ENCODE measurements around the gene KDM8. TPM values are rescaled to one million over a fixed set of nuclear protein-coding genes. Genes with fewer than 3 reads are reported as not detected.
A peak's percentile ranks its signal among the peaks of the same experiment; 100 is the strongest.
"Not testable (repeated sequence)": the region's sequence is repeated elsewhere in the genome, so short reads cannot be mapped to it uniquely, and the experiment has no call there.

Gene KDM8
- total RNA-seq, 1 donor from 2014 or later, result 2.1 TPM

GRCh38 chr16:27199736-27200135 is 3.6 kb upstream of the KDM8 start:
- Histone ChIP-seq H3K4me3 (ENCODE audit: low read length in 3 of 3) (no peak overlapping the region), H3K27me3 (ENCODE audit: control insufficient read depth in 3 of 3, insufficient read depth in 3 of 3, low read length in 3 of 3) (peaks cover 5 to 9% (median 9%) of the 10 kb centered on the region in 3 donors), H3K4me1 (ENCODE audit: control insufficient read depth in 3 of 3, insufficient read depth in 3 of 3, low read length in 3 of 3) (peaks cover 11 to 16% (median 13%) of the 10 kb centered on the region in 3 donors), H3K27ac (ENCODE audit: low read depth, low read length) (no peak overlapping the region), H3K36me3 (ENCODE audit: control insufficient read depth in 3 of 3, insufficient read depth in 3 of 3, low read length in 3 of 3) (no peaks in the 10 kb centered on the region), H3K9ac (ENCODE audit: low read depth in 1 of 3, low read length in 3 of 3) (no peak overlapping the region), H3K9me3 (ENCODE audit: control insufficient read depth in 3 of 3, low read length in 3 of 3) (no peaks in the 10 kb centered on the region)

- not testable (repeated sequence) for H3K36me3 ChIP-seq (ENCODE audit: control insufficient read depth in 3 of 3, insufficient read depth in 3 of 3, low read length in 3 of 3); H3K9me3 ChIP-seq (ENCODE audit: control insufficient read depth in 3 of 3, low read length in 3 of 3); H3K27ac ChIP-seq (ENCODE audit: low read depth, low read length); H3K4me3 ChIP-seq (ENCODE audit: low read length in 3 of 3); H3K9ac ChIP-seq (ENCODE audit: low read depth in 1 of 3, low read length in 3 of 3); H3K27me3 ChIP-seq (ENCODE audit: control insufficient read depth in 3 of 3, insufficient read depth in 3 of 3, low read length in 3 of 3)
- H3K4me1 ChIP-seq (ENCODE audit: control insufficient read depth in 3 of 3, insufficient read depth in 3 of 3, low read length in 3 of 3), result peaks cover 23 to 26% (median 23%) of the 10 kb centered on the region in 3 donors
These were observed 2.4 kb upstream of the KDM8 start for GRCh38 chr16:27200914-27201313.

GRCh38 chr16:27202923-27203506 is 311 bp upstream of the KDM8 start:
- peaks cover 0 to 4% (median 2%) of the 10 kb centered on the region in 3 donors for H3K36me3 ChIP-seq (ENCODE audit: control insufficient read depth in 3 of 3, insufficient read depth in 3 of 3, low read length in 3 of 3)
- peak overlapping the region; percentile 98 for H3K27ac ChIP-seq (ENCODE audit: low read depth, low read length)
- peak overlapping the region; percentile 96 to 100 (median 99) for H3K9ac ChIP-seq (ENCODE audit: low read depth in 1 of 3, low read length in 3 of 3)
- H3K27me3 ChIP-seq (ENCODE audit: control insufficient read depth in 3 of 3, insufficient read depth in 3 of 3, low read length in 3 of 3), result no peaks in the 10 kb centered on the region
- H3K4me1 ChIP-seq (ENCODE audit: control insufficient read depth in 3 of 3, insufficient read depth in 3 of 3, low read length in 3 of 3), result peaks cover 24 to 28% (median 27%) of the 10 kb centered on the region in 3 donors
- peak overlapping the region; percentile 95 to 100 (median 99) for H3K4me3 ChIP-seq (ENCODE audit: low read length in 3 of 3)
- H3K9me3 ChIP-seq (ENCODE audit: control insufficient read depth in 3 of 3, low read length in 3 of 3), result no peaks in the 10 kb centered on the region

- Histone ChIP-seq H3K4me1 (ENCODE audit: control insufficient read depth in 3 of 3, insufficient read depth in 3 of 3, low read length in 3 of 3) (peaks cover 24 to 28% (median 27%) of the 10 kb centered on the region in 3 donors), H3K27me3 (ENCODE audit: control insufficient read depth in 3 of 3, insufficient read depth in 3 of 3, low read length in 3 of 3) (no peaks in the 10 kb centered on the region), H3K36me3 (ENCODE audit: control insufficient read depth in 3 of 3, insufficient read depth in 3 of 3, low read length in 3 of 3) (peaks cover 0 to 5% (median 2%) of the 10 kb centered on the region in 3 donors), H3K9ac (ENCODE audit: low read depth in 1 of 3, low read length in 3 of 3) (peak overlapping the region; percentile 98 to 100 (median 99)), H3K9me3 (ENCODE audit: control insufficient read depth in 3 of 3, low read length in 3 of 3) (no peaks in the 10 kb centered on the region), H3K27ac (ENCODE audit: low read depth, low read length) (peak overlapping the region; percentile 98), H3K4me3 (ENCODE audit: low read length in 3 of 3) (peak overlapping the region; percentile 95 to 99 (median 95))
These were observed 1.1 kb downstream of the KDM8 start for GRCh38 chr16:27204312-27204915.

GRCh38 chr16:27205423-27206065 is 2.2 kb downstream of the KDM8 start:
- peak overlapping the region in 1 of 3 donors; percentile 100 for H3K9ac ChIP-seq (ENCODE audit: low read depth in 1 of 3, low read length in 3 of 3)
- H3K4me1 ChIP-seq (ENCODE audit: control insufficient read depth in 3 of 3, insufficient read depth in 3 of 3, low read length in 3 of 3), result peaks cover 24 to 28% (median 27%) of the 10 kb centered on the region in 3 donors
- H3K27me3 ChIP-seq (ENCODE audit: control insufficient read depth in 3 of 3, insufficient read depth in 3 of 3, low read length in 3 of 3), result no peaks in the 10 kb centered on the region
- no peak overlapping the region for H3K4me3 ChIP-seq (ENCODE audit: low read length in 3 of 3)
- no peaks in the 10 kb centered on the region for H3K9me3 ChIP-seq (ENCODE audit: control insufficient read depth in 3 of 3, low read length in 3 of 3)
- peaks cover 10 to 15% (median 11%) of the 10 kb centered on the region in 3 donors for H3K36me3 ChIP-seq (ENCODE audit: control insufficient read depth in 3 of 3, insufficient read depth in 3 of 3, low read length in 3 of 3)
- peak overlapping the region; percentile 98 for H3K27ac ChIP-seq (ENCODE audit: low read depth, low read length)

- peaks cover 17 to 20% (median 18%) of the 10 kb centered on the region in 3 donors for H3K36me3 ChIP-seq (ENCODE audit: control insufficient read depth in 3 of 3, insufficient read depth in 3 of 3, low read length in 3 of 3)
- not testable (repeated sequence) for H3K27ac ChIP-seq (ENCODE audit: low read depth, low read length); H3K9me3 ChIP-seq (ENCODE audit: control insufficient read depth in 3 of 3, low read length in 3 of 3); H3K27me3 ChIP-seq (ENCODE audit: control insufficient read depth in 3 of 3, insufficient read depth in 3 of 3, low read length in 3 of 3); H3K4me3 ChIP-seq (ENCODE audit: low read length in 3 of 3); H3K9ac ChIP-seq (ENCODE audit: low read depth in 1 of 3, low read length in 3 of 3)
- H3K4me1 ChIP-seq (ENCODE audit: control insufficient read depth in 3 of 3, insufficient read depth in 3 of 3, low read length in 3 of 3), result peaks cover 24 to 28% (median 27%) of the 10 kb centered on the region in 3 donors
These were observed 3.8 kb downstream of the KDM8 start for GRCh38 chr16:27207121-27207520.

- H3K9ac ChIP-seq (ENCODE audit: low read depth in 1 of 3, low read length in 3 of 3), result no peak overlapping the region
- H3K9me3 ChIP-seq (ENCODE audit: control insufficient read depth in 3 of 3, low read length in 3 of 3), result no peaks in the 10 kb centered on the region
- H3K4me1 ChIP-seq (ENCODE audit: control insufficient read depth in 3 of 3, insufficient read depth in 3 of 3, low read length in 3 of 3), result peaks cover 18 to 23% (median 22%) of the 10 kb centered on the region in 3 donors
- no peak overlapping the region for H3K27ac ChIP-seq (ENCODE audit: low read depth, low read length)
- H3K4me3 ChIP-seq (ENCODE audit: low read length in 3 of 3), result no peak overlapping the region
- no peaks in the 10 kb centered on the region for H3K27me3 ChIP-seq (ENCODE audit: control insufficient read depth in 3 of 3, insufficient read depth in 3 of 3, low read length in 3 of 3)
- peaks cover 18 to 20% (median 19%) of the 10 kb centered on the region in 3 donors for H3K36me3 ChIP-seq (ENCODE audit: control insufficient read depth in 3 of 3, insufficient read depth in 3 of 3, low read length in 3 of 3)
These were observed 4.9 kb downstream of the KDM8 start for GRCh38 chr16:27208081-27208680.

GRCh38 chr16:27208796-27209195 is 5.5 kb downstream of the KDM8 start:
- H3K9ac ChIP-seq (ENCODE audit: low read depth in 1 of 3, low read length in 3 of 3), result no peak overlapping the region
- H3K27ac ChIP-seq (ENCODE audit: low read depth, low read length), result no peak overlapping the region
- peaks cover 18 to 20% (median 19%) of the 10 kb centered on the region in 3 donors for H3K36me3 ChIP-seq (ENCODE audit: control insufficient read depth in 3 of 3, insufficient read depth in 3 of 3, low read length in 3 of 3)
- no peaks in the 10 kb centered on the region for H3K9me3 ChIP-seq (ENCODE audit: control insufficient read depth in 3 of 3, low read length in 3 of 3)
- H3K4me3 ChIP-seq (ENCODE audit: low read length in 3 of 3), result no peak overlapping the region
- no peaks in the 10 kb centered on the region for H3K27me3 ChIP-seq (ENCODE audit: control insufficient read depth in 3 of 3, insufficient read depth in 3 of 3, low read length in 3 of 3)
- H3K4me1 ChIP-seq (ENCODE audit: control insufficient read depth in 3 of 3, insufficient read depth in 3 of 3, low read length in 3 of 3), result peaks cover 18 to 21% (median 20%) of the 10 kb centered on the region in 3 donors

- no peaks in the 10 kb centered on the region for H3K27me3 ChIP-seq (ENCODE audit: control insufficient read depth in 3 of 3, insufficient read depth in 3 of 3, low read length in 3 of 3)
- H3K9me3 ChIP-seq (ENCODE audit: control insufficient read depth in 3 of 3, low read length in 3 of 3), result no peaks in the 10 kb centered on the region
- no peak overlapping the region for H3K9ac ChIP-seq (ENCODE audit: low read depth in 1 of 3, low read length in 3 of 3)
- H3K4me1 ChIP-seq (ENCODE audit: control insufficient read depth in 3 of 3, insufficient read depth in 3 of 3, low read length in 3 of 3), result peaks cover 14 to 23% (median 21%) of the 10 kb centered on the region in 3 donors
- peaks cover 18 to 20% (median 19%) of the 10 kb centered on the region in 3 donors for H3K36me3 ChIP-seq (ENCODE audit: control insufficient read depth in 3 of 3, insufficient read depth in 3 of 3, low read length in 3 of 3)
- H3K4me3 ChIP-seq (ENCODE audit: low read length in 3 of 3), result no peak overlapping the region
- no peak overlapping the region for H3K27ac ChIP-seq (ENCODE audit: low read depth, low read length)
These were observed 6.3 kb downstream of the KDM8 start for GRCh38 chr16:27209591-27209990.

Measured in skeletal muscle tissue (tissue), 4 donors.